ENCODE data around the gene EHD2. TPM values are rescaled to one million over a fixed set of nuclear protein-coding genes. Genes with fewer than 3 reads are reported as not detected.
A peak's percentile ranks its signal among the peaks of the same experiment; 100 is the strongest.

EHD2 gene
- total RNA-seq, 2 donors from 2014 or later: 0.35 to 8.2 TPM

GRCh38 chr19:47680858-47681332, 32.3 kb upstream of the EHD2 start:
- no peak overlapping the region for H3K27ac Mint-ChIP-seq
- peaks cover 34% of the 10 kb centered on the region for H3K36me3 Mint-ChIP-seq (ENCODE audit: low read depth)
- no peaks in the 10 kb centered on the region for H3K4me1 Mint-ChIP-seq
- H3K9me3 Mint-ChIP-seq: no peaks in the 10 kb centered on the region
- no peaks in the 10 kb centered on the region for H3K27me3 Mint-ChIP-seq
- H3K4me3 Mint-ChIP-seq: no peak overlapping the region
- ATAC-seq (replicated peaks): no peak

- ATAC-seq (replicated peaks): no peak
- no peak overlapping the region for H3K27ac Mint-ChIP-seq
Measured at GRCh38 chr19:47681388-47681787, 31.8 kb upstream of the EHD2 start.

GRCh38 chr19:47681936-47682335, 31.3 kb upstream of the EHD2 start:
- Mint-ChIP-seq H3K4me1 (no peaks in the 10 kb centered on the region), H3K9me3 (no peaks in the 10 kb centered on the region), H3K27ac (no peak overlapping the region), H3K36me3 (ENCODE audit: low read depth) (peaks cover 28% of the 10 kb centered on the region), H3K27me3 (no peaks in the 10 kb centered on the region), H3K4me3 (no peak overlapping the region)
- no peak for ATAC-seq (replicated peaks)

More at GRCh38 chr19:47681388-47681787, 31.8 kb upstream of the EHD2 start:
- Mint-ChIP-seq H3K4me1 (no peaks in the 10 kb centered on the region), H3K4me3 (no peak overlapping the region), H3K27me3 (no peaks in the 10 kb centered on the region), H3K9me3 (no peaks in the 10 kb centered on the region), H3K36me3 (ENCODE audit: low read depth) (peaks cover 34% of the 10 kb centered on the region)

GRCh38 chr19:47682939-47683338, 30.3 kb upstream of the EHD2 start:
- Mint-ChIP-seq H3K4me3 (no peak overlapping the region), H3K27me3 (no peaks in the 10 kb centered on the region)
- ATAC-seq (replicated peaks): no peak

GRCh38 chr19:47686679-47687450, 26.4 kb upstream of the EHD2 start:
- no peak overlapping the region for H3K27ac Mint-ChIP-seq
- no peaks in the 10 kb centered on the region for H3K9me3 Mint-ChIP-seq

More at GRCh38 chr19:47682939-47683338, 30.3 kb upstream of the EHD2 start:
- Mint-ChIP-seq H3K4me1 (no peaks in the 10 kb centered on the region), H3K36me3 (ENCODE audit: low read depth) (peaks cover 23% of the 10 kb centered on the region), H3K9me3 (no peaks in the 10 kb centered on the region), H3K27ac (no peak overlapping the region)

GRCh38 chr19:47687906-47688305, 25.3 kb upstream of the EHD2 start:
- no peaks in the 10 kb centered on the region for H3K27me3 Mint-ChIP-seq
- no peak for ATAC-seq (replicated peaks)
- H3K4me1 Mint-ChIP-seq: no peaks in the 10 kb centered on the region
- H3K9me3 Mint-ChIP-seq: no peaks in the 10 kb centered on the region
- peak overlapping the region; percentile 44 for H3K27ac Mint-ChIP-seq
- H3K4me3 Mint-ChIP-seq: no peak overlapping the region
- H3K36me3 Mint-ChIP-seq (ENCODE audit: low read depth): peaks cover 8% of the 10 kb centered on the region

More at GRCh38 chr19:47686679-47687450, 26.4 kb upstream of the EHD2 start:
- Mint-ChIP-seq H3K27me3 (no peaks in the 10 kb centered on the region), H3K4me1 (no peaks in the 10 kb centered on the region), H3K4me3 (no peak overlapping the region), H3K36me3 (ENCODE audit: low read depth) (peaks cover 15% of the 10 kb centered on the region)
- ATAC-seq (replicated peaks): no peak

- H3K4me1 Mint-ChIP-seq: no peaks in the 10 kb centered on the region
- no peaks in the 10 kb centered on the region for H3K27me3 Mint-ChIP-seq
- peaks cover 5% of the 10 kb centered on the region for H3K36me3 Mint-ChIP-seq (ENCODE audit: low read depth)
- no peaks in the 10 kb centered on the region for H3K9me3 Mint-ChIP-seq
- ATAC-seq (replicated peaks): no peak
- H3K27ac Mint-ChIP-seq: peak overlapping the region; percentile 41
- no peak overlapping the region for H3K4me3 Mint-ChIP-seq
Measured at GRCh38 chr19:47691090-47691489, 22.1 kb upstream of the EHD2 start.

- no peaks in the 10 kb centered on the region for H3K4me1 Mint-ChIP-seq
- no peak overlapping the region for H3K4me3 Mint-ChIP-seq
Measured at GRCh38 chr19:47691782-47692181, 21.4 kb upstream of the EHD2 start.

GRCh38 chr19:47693489-47693888, 19.7 kb upstream of the EHD2 start:
- H3K27ac Mint-ChIP-seq: no peak overlapping the region
- no peaks in the 10 kb centered on the region for H3K9me3 Mint-ChIP-seq
- H3K27me3 Mint-ChIP-seq: no peaks in the 10 kb centered on the region
- no peaks in the 10 kb centered on the region for H3K4me1 Mint-ChIP-seq
- peaks cover 5% of the 10 kb centered on the region for H3K36me3 Mint-ChIP-seq (ENCODE audit: low read depth)
- no peak overlapping the region for H3K4me3 Mint-ChIP-seq
- ATAC-seq (replicated peaks): no peak

More at GRCh38 chr19:47691782-47692181, 21.4 kb upstream of the EHD2 start:
- Mint-ChIP-seq H3K36me3 (ENCODE audit: low read depth) (peaks cover 5% of the 10 kb centered on the region), H3K27me3 (no peaks in the 10 kb centered on the region), H3K27ac (no peak overlapping the region), H3K9me3 (no peaks in the 10 kb centered on the region)
- no peak for ATAC-seq (replicated peaks)

- no peaks in the 10 kb centered on the region for H3K9me3 Mint-ChIP-seq
- H3K4me3 Mint-ChIP-seq: no peak overlapping the region
- no peak for ATAC-seq (replicated peaks)
- no peak overlapping the region for H3K27ac Mint-ChIP-seq
- no peaks in the 10 kb centered on the region for H3K27me3 Mint-ChIP-seq
- peaks cover 9% of the 10 kb centered on the region for H3K36me3 Mint-ChIP-seq (ENCODE audit: low read depth)
- no peaks in the 10 kb centered on the region for H3K4me1 Mint-ChIP-seq
Measured at GRCh38 chr19:47693903-47694302, 19.3 kb upstream of the EHD2 start.

- no peaks in the 10 kb centered on the region for H3K27me3 Mint-ChIP-seq
- H3K27ac Mint-ChIP-seq: no peak overlapping the region
- no peaks in the 10 kb centered on the region for H3K9me3 Mint-ChIP-seq
- no peak for ATAC-seq (replicated peaks)
- H3K4me1 Mint-ChIP-seq: no peaks in the 10 kb centered on the region
- H3K4me3 Mint-ChIP-seq: no peak overlapping the region
- H3K36me3 Mint-ChIP-seq (ENCODE audit: low read depth): peaks cover 12% of the 10 kb centered on the region
Measured at GRCh38 chr19:47694466-47695273, 18.6 kb upstream of the EHD2 start.

- H3K27me3 Mint-ChIP-seq: no peaks in the 10 kb centered on the region
- H3K4me3 Mint-ChIP-seq: no peak overlapping the region
- peaks cover 17% of the 10 kb centered on the region for H3K36me3 Mint-ChIP-seq (ENCODE audit: low read depth)
- H3K4me1 Mint-ChIP-seq: no peaks in the 10 kb centered on the region
- no peaks in the 10 kb centered on the region for H3K9me3 Mint-ChIP-seq
- peak overlapping the region; percentile 44 for H3K27ac Mint-ChIP-seq
- ATAC-seq (replicated peaks): no peak
Measured at GRCh38 chr19:47695533-47696262, 17.5 kb upstream of the EHD2 start.

GRCh38 chr19:47696635-47697034, 16.6 kb upstream of the EHD2 start:
- no peaks in the 10 kb centered on the region for H3K9me3 Mint-ChIP-seq
- no peak overlapping the region for H3K4me3 Mint-ChIP-seq
- H3K27me3 Mint-ChIP-seq: no peaks in the 10 kb centered on the region
- ATAC-seq (replicated peaks): no peak
- no peaks in the 10 kb centered on the region for H3K4me1 Mint-ChIP-seq
- no peak overlapping the region for H3K27ac Mint-ChIP-seq
- peaks cover 16% of the 10 kb centered on the region for H3K36me3 Mint-ChIP-seq (ENCODE audit: low read depth)

- Mint-ChIP-seq H3K9me3 (no peaks in the 10 kb centered on the region), H3K27me3 (no peaks in the 10 kb centered on the region), H3K36me3 (ENCODE audit: low read depth) (peaks cover 19% of the 10 kb centered on the region), H3K4me3 (no peak overlapping the region), H3K4me1 (no peaks in the 10 kb centered on the region), H3K27ac (peak overlapping the region; percentile 41)
- ATAC-seq (replicated peaks): peak; percentile 85
Measured at GRCh38 chr19:47697863-47698609, 15.2 kb upstream of the EHD2 start.

Measured in activated T-helper 17 cell treated with anti-CD3 and anti-CD28 coated beads, Interleukin-2, amount 50 U/mL, for 72 hours (primary cell).